NB4 (cell line): ENCODE data around the gene PFN1.
A peak's percentile ranks its signal among the peaks of the same experiment; 100 is the strongest.

Source experiments
- DNase-seq: peaks from one replicate; pipeline ENCODE4 v3.0.0; 2010; ENCODE audit warnings: low read depth
- H3K4me3 ChIP-seq: one replicate; pipeline ENCODE4 v1.5.1; 2011; ENCODE audit warnings: mild to moderate bottlenecking, low read depth, low read length, moderate library complexity
- CTCF ChIP-seq: IDR thresholded peaks from one replicate; pipeline ENCODE4 v1.5.1; 2012; ENCODE audit warnings: low read depth, low read length
- MAX ChIP-seq: IDR thresholded peaks from 2 replicates; pipeline ENCODE4 v1.6.1; 2011; ENCODE audit warnings: low read depth, low read length
- MYC ChIP-seq: IDR thresholded peaks from 2 replicates; pipeline ENCODE4 v1.6.1; 2011; ENCODE audit warnings: low read depth, low read length
- POLR2A ChIP-seq: IDR thresholded peaks from 2 replicates; pipeline ENCODE4 v1.6.1; 2011; ENCODE audit warnings: mild to moderate bottlenecking; ENCODE audit not compliant: insufficient read length; ENCODE audit errors: extremely low read depth

Gene PFN1

GRCh38 chr17:4936436-4936835 lies 11.9 kb downstream of the PFN1 start:
- no peak for DNase-seq
- no peak overlapping the region for H3K4me3 ChIP-seq
- TF ChIP-seq POLR2A (no peak), MAX (no peak)

GRCh38 chr17:4935650-4936049 lies 12.7 kb downstream of the PFN1 start:
- no peak for TF ChIP-seq MYC
- no peak for TF ChIP-seq MAX
- TF ChIP-seq CTCF, result no peak
- no peak for TF ChIP-seq POLR2A
- H3K4me3 ChIP-seq, result no peak overlapping the region
- no peak for DNase-seq

- H3K4me3 ChIP-seq, result no peak overlapping the region
- peak; percentile 82 for DNase-seq
- peak; percentile 41 for TF ChIP-seq CTCF
- no peak for TF ChIP-seq MAX
These were observed 14.0 kb downstream of the PFN1 start for GRCh38 chr17:4934173-4934979.

GRCh38 chr17:4933646-4934045 lies 14.7 kb downstream of the PFN1 start:
- no peak for TF ChIP-seq CTCF
- no peak for TF ChIP-seq POLR2A
- no peak for TF ChIP-seq MAX
- TF ChIP-seq MYC, result no peak
- no peak overlapping the region for H3K4me3 ChIP-seq
- DNase-seq, result no peak

- no peak for TF ChIP-seq MAX
- TF ChIP-seq MYC, result no peak
- TF ChIP-seq CTCF, result no peak
- no peak for TF ChIP-seq POLR2A
- no peak overlapping the region for H3K4me3 ChIP-seq
- DNase-seq, result no peak
These were observed 15.6 kb downstream of the PFN1 start for GRCh38 chr17:4932756-4933155.

- TF ChIP-seq CTCF (no peak), MYC (no peak), POLR2A (no peak), MAX (no peak)
- DNase-seq, result no peak
- H3K4me3 ChIP-seq, result no peak within 1 kb of the TSS
These were observed 16.4 kb downstream of the PFN1 start, which contains the start of gene GP1BA for GRCh38 chr17:4931963-4932362. Gene GP1BA (plus strand): TSS chr17:4932277. CDS start chr17:4932605, 328 bp downstream.
